ENCODE measurements around the gene SIX4.

The SIX4 gene

GRCh38 chr14:60679566-60680258, 44.4 kb downstream of the SIX4 start:
- FAIRE-seq: no peak
- DNase-seq (ENCODE audit: insufficient read length, low spot score): no peak
- no peak for TF ChIP-seq CTCF (IDR thresholded peaks at IDR 0.05; ENCODE audit: insufficient read depth, missing control alignments)

- TF ChIP-seq CTCF (IDR thresholded peaks at IDR 0.05; ENCODE audit: insufficient read depth, missing control alignments): no peak
- FAIRE-seq: no peak
- no peak for DNase-seq (ENCODE audit: insufficient read length, low spot score)
Observed at GRCh38 chr14:60677701-60678100, 46.5 kb downstream of the SIX4 start.

- FAIRE-seq (no peak), DNase-seq (ENCODE audit: insufficient read length, low spot score) (no peak)
- TF ChIP-seq CTCF (IDR thresholded peaks at IDR 0.05; ENCODE audit: insufficient read depth, missing control alignments): no peak
Observed at GRCh38 chr14:60670989-60671388, 53.2 kb downstream of the SIX4 start.

- TF ChIP-seq CTCF (IDR thresholded peaks at IDR 0.05; ENCODE audit: insufficient read depth, missing control alignments): no peak
- FAIRE-seq (no peak), DNase-seq (ENCODE audit: insufficient read length, low spot score) (no peak)
Observed at GRCh38 chr14:60668431-60669112, 55.6 kb downstream of the SIX4 start.

DNA sequence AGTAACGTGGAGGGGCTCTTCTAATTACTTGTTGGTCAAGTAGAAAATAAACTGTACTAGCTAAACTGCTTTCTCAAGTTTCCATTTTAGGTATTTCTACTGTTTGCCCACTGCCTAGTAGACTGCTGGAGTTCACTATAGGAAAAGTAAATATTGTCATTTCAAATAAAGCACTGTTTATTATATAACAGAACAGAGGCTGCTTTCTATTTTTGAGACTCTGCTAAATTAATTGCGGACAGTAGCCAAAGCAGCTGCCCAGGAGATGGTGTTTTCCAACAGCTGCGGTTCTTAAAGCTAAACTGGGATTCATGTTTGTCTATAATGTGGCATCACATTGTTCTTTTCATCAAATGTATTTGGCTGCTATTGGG, 59.0 kb downstream of the SIX4 start:
- FAIRE-seq (no peak), DNase-seq (ENCODE audit: insufficient read length, low spot score) (no peak)
- no peak for TF ChIP-seq CTCF (IDR thresholded peaks at IDR 0.05; ENCODE audit: insufficient read depth, missing control alignments)

DNA sequence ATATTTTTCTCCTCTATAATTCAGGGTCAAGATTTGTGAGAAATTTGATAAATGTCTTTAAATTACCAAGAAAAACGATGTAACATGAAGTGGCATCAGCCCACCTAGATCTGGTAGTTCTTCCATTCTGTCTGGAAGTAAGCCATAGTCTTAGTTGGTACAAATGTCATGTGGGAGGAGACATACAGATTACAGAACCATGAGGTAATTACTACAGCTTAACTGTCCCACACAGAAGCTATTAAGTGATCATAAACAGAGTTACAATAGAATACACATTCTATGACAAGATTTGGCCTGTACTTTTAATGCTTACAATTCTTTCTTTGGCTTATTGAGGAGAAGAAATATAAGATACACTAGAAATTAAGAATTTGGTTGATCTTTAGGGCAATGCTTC, 61.2 kb downstream of the SIX4 start:
- DNase-seq (ENCODE audit: insufficient read length, low spot score) (no peak), FAIRE-seq (peak; percentile 61)
- no peak for TF ChIP-seq CTCF (IDR thresholded peaks at IDR 0.05; ENCODE audit: insufficient read depth, missing control alignments)

GRCh38 chr14:60661721-60662120, 62.4 kb downstream of the SIX4 start:
- FAIRE-seq: no peak
- no peak for DNase-seq (ENCODE audit: insufficient read length, low spot score)
- TF ChIP-seq CTCF (IDR thresholded peaks at IDR 0.05; ENCODE audit: insufficient read depth, missing control alignments): no peak
